ENCODE results near the gene HNRNPA3.

DNA sequence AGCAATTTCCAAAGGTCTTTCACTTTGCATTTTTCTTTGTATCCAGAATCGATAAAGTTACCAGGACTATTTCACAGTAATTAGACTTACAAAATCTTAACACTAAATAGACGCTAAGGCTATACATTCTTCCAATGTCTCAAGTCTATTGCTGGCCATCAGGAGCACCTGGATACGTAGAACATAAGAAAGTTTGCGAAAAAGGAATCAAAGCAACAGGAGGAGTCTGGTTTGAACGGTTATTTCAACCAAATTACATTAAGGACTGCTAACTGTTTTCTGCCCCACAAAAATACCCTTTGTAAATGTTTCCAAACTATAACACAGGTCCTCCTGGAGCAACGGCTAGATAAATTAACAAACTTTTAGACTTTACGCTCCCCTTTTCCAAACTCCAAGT lies 1.4 kb upstream of the HNRNPA3 start:
- no peak for TF ChIP-seq TAF1 (IDR thresholded peaks at IDR 0.05; ENCODE audit: borderline replicate concordance, low read depth, low read length)
- TF ChIP-seq POLR2AphosphoS5 (IDR thresholded peaks at IDR 0.05; ENCODE audit: low read depth, low read length), result no peak

Measured in GM12892 (cell line).